GM13976 (cell line): ENCODE data around the gene STK39.

Source experiments
- DNase-seq: peaks from one replicate; pipeline ENCODE4 v3.0.0; 2012; ENCODE audit warnings: low spot score
- in situ Hi-C: fragments of 300-500 bp; cut with MboI; formaldehyde crosslinking; loops from one replicate; pipeline ENCODE4 v1.12.0; 2022; ENCODE audit warnings: low sequenced_read_pairs, mixed read lengths, inconsistent platforms; ENCODE audit not compliant: unreplicated experiment
- TF ChIP-seq, protein P1 (sequence below): IDR thresholded peaks from 2 replicates; pipeline ENCODE4 v1.5.1; 2012; ENCODE audit warnings: borderline replicate concordance, mild to moderate bottlenecking; ENCODE audit not compliant: insufficient read depth; ENCODE audit errors: extremely low read depth, missing control alignments, control extremely low read depth

Gene STK39

GRCh38 chr2:167908786-167909185 is 338.6 kb downstream of the STK39 start:
- in situ Hi-C loops = no loop called here
- TF ChIP-seq, protein P1, sequence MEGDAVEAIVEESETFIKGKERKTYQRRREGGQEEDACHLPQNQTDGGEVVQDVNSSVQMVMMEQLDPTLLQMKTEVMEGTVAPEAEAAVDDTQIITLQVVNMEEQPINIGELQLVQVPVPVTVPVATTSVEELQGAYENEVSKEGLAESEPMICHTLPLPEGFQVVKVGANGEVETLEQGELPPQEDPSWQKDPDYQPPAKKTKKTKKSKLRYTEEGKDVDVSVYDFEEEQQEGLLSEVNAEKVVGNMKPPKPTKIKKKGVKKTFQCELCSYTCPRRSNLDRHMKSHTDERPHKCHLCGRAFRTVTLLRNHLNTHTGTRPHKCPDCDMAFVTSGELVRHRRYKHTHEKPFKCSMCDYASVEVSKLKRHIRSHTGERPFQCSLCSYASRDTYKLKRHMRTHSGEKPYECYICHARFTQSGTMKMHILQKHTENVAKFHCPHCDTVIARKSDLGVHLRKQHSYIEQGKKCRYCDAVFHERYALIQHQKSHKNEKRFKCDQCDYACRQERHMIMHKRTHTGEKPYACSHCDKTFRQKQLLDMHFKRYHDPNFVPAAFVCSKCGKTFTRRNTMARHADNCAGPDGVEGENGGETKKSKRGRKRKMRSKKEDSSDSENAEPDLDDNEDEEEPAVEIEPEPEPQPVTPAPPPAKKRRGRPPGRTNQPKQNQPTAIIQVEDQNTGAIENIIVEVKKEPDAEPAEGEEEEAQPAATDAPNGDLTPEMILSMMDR = no peak
- no peak for DNase-seq

DNA sequence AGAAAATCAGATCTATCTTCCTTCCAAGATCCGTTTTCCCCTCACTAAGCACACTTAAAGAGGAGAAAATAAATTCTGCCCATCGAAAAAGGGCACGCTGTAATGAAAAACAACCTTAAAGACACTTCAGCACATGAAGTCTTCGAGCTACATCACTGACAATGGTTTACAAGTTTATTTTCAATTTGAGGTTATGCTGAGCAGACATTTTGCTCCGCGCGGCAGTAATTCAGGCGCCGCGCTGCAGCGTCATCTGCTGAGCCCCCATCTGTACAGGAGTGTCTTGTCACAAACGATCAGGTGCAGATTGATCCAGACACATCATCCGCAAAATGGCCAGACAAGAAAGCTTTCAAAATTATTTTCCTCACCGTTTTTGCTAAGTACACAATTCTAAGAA is 341.7 kb downstream of the STK39 start:
- TF ChIP-seq, protein P1 = no peak
- in situ Hi-C loops = no loop called here

More for the DNA sequence above, 341.7 kb downstream of the STK39 start:
- DNase-seq = no peak
